Measurements from ENCODE around the gene ZCCHC14. TPM values are rescaled to one million over a fixed set of nuclear protein-coding genes. Genes with fewer than 3 reads are reported as not detected.

The ZCCHC14 gene
- total RNA-seq, 2 donors from 2014 or later: 33.0 to 45.6 TPM

- DNase-seq (ENCODE audit: low spot score): no peak
- H3K27ac ChIP-seq: no peak overlapping the region
- no peak for TF ChIP-seq CTCF (IDR thresholded peaks at IDR 0.05)
- H3K27me3 ChIP-seq (replicated peaks; ENCODE audit: insufficient read depth): no peaks in the 10 kb centered on the region
- H3K9me3 ChIP-seq: no peaks in the 10 kb centered on the region
- H3K4me3 ChIP-seq: no peak overlapping the region
- ATAC-seq (ENCODE audit: insufficient number of reproducible peaks, low FRiP score, low read depth): no peak
- peaks cover 81% of the 10 kb centered on the region for H3K36me3 ChIP-seq
- no peaks in the 10 kb centered on the region for H3K4me1 ChIP-seq (ENCODE audit: control insufficient read depth in 1 of 2, low read depth in 2 of 2)
Observed at GRCh38 chr16:87412371-87412995, 80.3 kb downstream of the ZCCHC14 start.

- Histone ChIP-seq H3K4me3 (no peak overlapping the region), H3K27ac (no peak overlapping the region), H3K36me3 (peaks cover 81% of the 10 kb centered on the region), H3K4me1 (ENCODE audit: control insufficient read depth in 1 of 2, low read depth in 2 of 2) (no peaks in the 10 kb centered on the region), H3K27me3 (replicated peaks; ENCODE audit: insufficient read depth) (no peaks in the 10 kb centered on the region), H3K9me3 (no peaks in the 10 kb centered on the region)
- ATAC-seq (ENCODE audit: insufficient number of reproducible peaks, low FRiP score, low read depth) (no peak), DNase-seq (ENCODE audit: low spot score) (no peak)
- no peak for TF ChIP-seq CTCF (IDR thresholded peaks at IDR 0.05)
Observed at GRCh38 chr16:87411375-87412271, 81.2 kb downstream of the ZCCHC14 start.

- DNase-seq (ENCODE audit: low spot score) (no peak), ATAC-seq (ENCODE audit: insufficient number of reproducible peaks, low FRiP score, low read depth) (no peak)
- H3K4me3 ChIP-seq: no peak overlapping the region
- H3K27me3 ChIP-seq (replicated peaks; ENCODE audit: insufficient read depth): no peaks in the 10 kb centered on the region
- no peaks in the 10 kb centered on the region for H3K4me1 ChIP-seq (ENCODE audit: control insufficient read depth in 1 of 2, low read depth in 2 of 2)
- TF ChIP-seq CTCF (IDR thresholded peaks at IDR 0.05): no peak
- no peak overlapping the region for H3K27ac ChIP-seq
- peaks cover 79% of the 10 kb centered on the region for H3K36me3 ChIP-seq
- H3K9me3 ChIP-seq: no peaks in the 10 kb centered on the region
Observed at GRCh38 chr16:87410968-87411367, 81.9 kb downstream of the ZCCHC14 start.

GRCh38 chr16:87410530-87410929 lies 82.3 kb downstream of the ZCCHC14 start:
- Histone ChIP-seq H3K4me1 (ENCODE audit: control insufficient read depth in 1 of 2, low read depth in 2 of 2) (no peaks in the 10 kb centered on the region), H3K9me3 (no peaks in the 10 kb centered on the region), H3K4me3 (no peak overlapping the region), H3K27me3 (replicated peaks; ENCODE audit: insufficient read depth) (no peaks in the 10 kb centered on the region), H3K36me3 (peaks cover 77% of the 10 kb centered on the region), H3K27ac (no peak overlapping the region)
- no peak for ATAC-seq (ENCODE audit: insufficient number of reproducible peaks, low FRiP score, low read depth)
- TF ChIP-seq CTCF (IDR thresholded peaks at IDR 0.05): no peak
- no peak for DNase-seq (ENCODE audit: low spot score)

GRCh38 chr16:87409781-87410180 lies 83.0 kb downstream of the ZCCHC14 start:
- TF ChIP-seq CTCF (IDR thresholded peaks at IDR 0.05): no peak
- no peaks in the 10 kb centered on the region for H3K27me3 ChIP-seq (replicated peaks; ENCODE audit: insufficient read depth)
- H3K36me3 ChIP-seq: peaks cover 79% of the 10 kb centered on the region
- H3K27ac ChIP-seq: no peak overlapping the region
- H3K9me3 ChIP-seq: no peaks in the 10 kb centered on the region
- H3K4me1 ChIP-seq (ENCODE audit: control insufficient read depth in 1 of 2, low read depth in 2 of 2): no peaks in the 10 kb centered on the region
- no peak for DNase-seq (ENCODE audit: low spot score)
- ATAC-seq (ENCODE audit: insufficient number of reproducible peaks, low FRiP score, low read depth): no peak
- H3K4me3 ChIP-seq: no peak overlapping the region
